HCT116 (cell line): Measurements from ENCODE around the gene ARL14. TPM values are rescaled to one million over a fixed set of nuclear protein-coding genes. Genes with fewer than 3 reads are reported as not detected.
A peak's percentile ranks its signal among the peaks of the same experiment; 100 is the strongest.

Experiments
- ATAC-seq: fragments of 200-7000 bp; cut with Tn5 transposase; 2 replicates; pipeline ENCODE4 v1.9.1; 2020; ENCODE audit warnings: mild to moderate bottlenecking, moderate library complexity
- BruUV-seq: library from RNA; stranded (reverse); fragments of 400-500 nt; replicated peaks from 2 replicates; lab custom pipeline; 2021; lab: Mats Ljungman, UMichigan
- CTCF ChIA-PET: fragments of 300-600 bp; sonication (Branson Sonifier 250); formaldehyde crosslinking; loops from one replicate; lab custom pipeline; 2021; ENCODE audit warnings: antibody characterized with exemption; lab: Charles Lee
- POLR2A ChIA-PET: fragments of 300-600, 350-600 bp; sonication (Branson Sonifier 250); formaldehyde crosslinking; loops from one replicate; lab custom pipeline; 2021; ENCODE audit warnings: antibody characterized with exemption; lab: Charles Lee
- RAD21 ChIA-PET, 2 experiments: fragments of 300-600 bp; sonication (Branson Sonifier 250); formaldehyde crosslinking; loops; one replicate each; lab custom pipeline; 2023; ENCODE audit warnings: low total read pairs in 2 of 2; ENCODE audit not compliant: uncharacterized antibody in 2 of 2, unreplicated experiment in 2 of 2, low non-redundant PET in 1 of 2; lab: Charles Lee
- DNase-seq: peaks from one replicate; pipeline ENCODE4 v3.0.0-alpha.2; 2010; ENCODE audit warnings: low read depth, low spot score
- H2AFZ ChIP-seq: fragments of 200-600 bp; shearing (Covaris generic), sonication (generic); 2 replicates; pipeline ENCODE4 v1.6.1; 2017; ENCODE audit warnings: low read depth, mixed run types, mixed read lengths, antibody characterized with exemption, low read length; ENCODE audit not compliant: poor library complexity, severe bottlenecking
- H3K27ac ChIP-seq: 2 replicates; pipeline ENCODE4 v1.5.1; 2012; ENCODE audit warnings: low read depth, low read length
- H3K27me3 ChIP-seq: fragments of 200-600 bp; sonication (generic); 2 replicates; pipeline ENCODE4 v1.6.1; 2016; ENCODE audit warnings: mixed run types, low read length, mixed read lengths; ENCODE audit not compliant: insufficient read depth
- H3K36me3 ChIP-seq, 2 experiments: fragments of 200-500 bp in 1 of 2; fragments of 200-600 bp in 1 of 2; sonication (Bioruptor generic) in 1 of 2; sonication (generic) in 1 of 2; 2 replicates each; pipeline versions ENCODE4 v1.5.1 to v1.6.1; 2014 to 2016; ENCODE audit warnings: low read length in 2 of 2, inconsistent platforms in 1 of 2, mixed read lengths in 1 of 2, mixed run types in 1 of 2; ENCODE audit not compliant: insufficient read depth in 2 of 2, control insufficient read depth in 1 of 2
- H3K4me1 ChIP-seq, 2 experiments: fragments of 200-600 bp in 1 of 2; sonication (generic) in 1 of 2; 2 replicates each; pipeline versions ENCODE4 v1.5.1 to v1.6.1; 2012 to 2017; ENCODE audit warnings: low read length in 2 of 2, inconsistent platforms in 1 of 2, mild to moderate bottlenecking in 1 of 2, mixed read lengths in 1 of 2, mixed run types in 1 of 2, moderate library complexity in 1 of 2; ENCODE audit not compliant: insufficient read depth in 2 of 2, control insufficient read depth in 1 of 2
- H3K4me2 ChIP-seq: fragments of 200-600 bp; sonication (generic); 2 replicates; pipeline ENCODE4 v1.6.1; 2017; ENCODE audit warnings: mixed run types, low read length, mixed read lengths
- H3K4me3 ChIP-seq, 2 experiments: fragments of 200-600 bp in 1 of 2; sonication (generic) in 1 of 2; replicated peaks in 1 of 2; 2 replicates each; pipeline ENCODE4 v1.5.1; 2011 to 2016; ENCODE audit warnings: low read length in 2 of 2, control low read depth in 1 of 2, low read depth in 1 of 2, mild to moderate bottlenecking in 1 of 2, mixed read lengths in 1 of 2, mixed run types in 1 of 2
- H3K79me2 ChIP-seq: fragments of 200-600 bp; sonication (generic); 2 replicates; pipeline ENCODE4 v1.6.1; 2017; ENCODE audit warnings: mild to moderate bottlenecking, mixed run types, low read length, moderate library complexity, mixed read lengths; ENCODE audit not compliant: insufficient read depth
- H3K9ac ChIP-seq: fragments of 200-600 bp; sonication (generic); 2 replicates; pipeline ENCODE4 v1.6.1; 2016; ENCODE audit warnings: low read length, mixed read lengths
- H3K9me2 ChIP-seq: fragments of 200-600 bp; sonication (generic), shearing (Covaris generic); 2 replicates; pipeline ENCODE4 v1.6.1; 2017; ENCODE audit warnings: mixed run types, mild to moderate bottlenecking, moderate library complexity; ENCODE audit not compliant: insufficient read depth
- H3K9me3 ChIP-seq, 2 experiments: fragments of 200-500 bp in 1 of 2; fragments of 200-600 bp in 1 of 2; sonication (Bioruptor generic) in 1 of 2; sonication (generic) in 1 of 2; 2 replicates each; pipeline ENCODE4 v1.6.1; 2014 to 2017; ENCODE audit warnings: low read length in 2 of 2, mixed read lengths in 2 of 2, inconsistent platforms in 1 of 2, low read depth in 1 of 2, mild to moderate bottlenecking in 1 of 2, mixed run types in 1 of 2, moderate library complexity in 1 of 2; ENCODE audit not compliant: control insufficient read depth in 1 of 2, insufficient read depth in 1 of 2
- H4K20me1 ChIP-seq: fragments of 200-600 bp; sonication (generic), shearing (Covaris generic); 2 replicates; pipeline ENCODE4 v1.6.1; 2017; ENCODE audit warnings: mixed run types, mild to moderate bottlenecking, moderate library complexity; ENCODE audit not compliant: insufficient read depth
- CEBPB ChIP-seq: IDR thresholded peaks from 2 replicates; pipeline ENCODE4 v1.6.1; 2012; ENCODE audit warnings: low read depth
- EZH2phosphoT487 ChIP-seq: fragments of 200-600 bp; IDR thresholded peaks from 2 replicates; pipeline ENCODE4 v1.6.1; 2018; ENCODE audit warnings: antibody characterized with exemption, borderline replicate concordance
- POLR2A ChIP-seq: IDR thresholded peaks from 2 replicates; pipeline ENCODE4 v1.7.0; 2011; ENCODE audit warnings: borderline replicate concordance; ENCODE audit not compliant: insufficient read depth, insufficient read length; ENCODE audit errors: extremely low read depth
- POLR2AphosphoS5 ChIP-seq: IDR thresholded peaks from 2 replicates; pipeline ENCODE4 v1.6.1; 2011; ENCODE audit warnings: mild to moderate bottlenecking, low read depth, low read length, moderate library complexity
- RAD21 ChIP-seq: IDR thresholded peaks from 2 replicates; pipeline ENCODE4 v1.6.1; 2012; ENCODE audit warnings: low read depth, mild to moderate bottlenecking
- REST ChIP-seq: IDR thresholded peaks from 2 replicates; pipeline ENCODE4 v1.6.1; 2012; ENCODE audit warnings: low read depth
- SIN3A ChIP-seq: IDR thresholded peaks from 2 replicates; pipeline ENCODE4 v1.6.1; 2012; ENCODE audit warnings: low read depth
- SP1 ChIP-seq: IDR thresholded peaks from 2 replicates; pipeline ENCODE4 v1.6.1; 2012; ENCODE audit warnings: low read depth
- TCF7L2 ChIP-seq: IDR thresholded peaks from 2 replicates; pipeline ENCODE4 v1.7.0; 2011; ENCODE audit warnings: borderline replicate concordance, inconsistent platforms; ENCODE audit not compliant: insufficient read depth, insufficient read length; ENCODE audit errors: extremely low read depth
- ZNF274 ChIP-seq: fragments of 200-500 bp; sonication (Bioruptor generic); IDR thresholded peaks from 2 replicates; pipeline ENCODE4 v1.6.1; 2014; ENCODE audit warnings: mild to moderate bottlenecking, low read depth, low read length, inconsistent platforms
- intact Hi-C: fragments of 100-400 bp; cut with micrococcal nuclease; formaldehyde crosslinking; loops from 2 replicates; pipeline ENCODE4 v1.10.0; 2022
- total RNA-seq: library from RNA; stranded (reverse); gene quantifications from one replicate; pipeline ENCODE4 v1.2.1, GENCODE V29; 2021; ENCODE audit not compliant: unreplicated experiment

Gene ARL14
- total RNA-seq, 1 experiment from 2014 or later = 0.42 TPM

- no peak for DNase-seq
- ChIA-PET POLR2A (no interaction called here), RAD21 (no interaction called here)
- H3K27ac ChIP-seq = no peak overlapping the region
- H3K4me3 ChIP-seq = no peak overlapping the region
- no TSS peak for BruUV-seq
- no peak overlapping the region for H3K9ac ChIP-seq
- no peaks in the 10 kb centered on the region for H3K9me2 ChIP-seq
- no peaks in the 10 kb centered on the region for H3K27me3 ChIP-seq
- peak overlapping the region; percentile 47 for H2AFZ ChIP-seq
- H3K36me3 ChIP-seq = no peaks in the 10 kb centered on the region
- peaks cover 31 to 36% of the 10 kb centered on the region in 2 experiments for H3K4me1 ChIP-seq
- intact Hi-C loops = no loop called here
- TF ChIP-seq POLR2A = no peak
- no peak for TF ChIP-seq RAD21
- TF ChIP-seq TCF7L2 = no peak
- TF ChIP-seq POLR2AphosphoS5 = no peak
- TF ChIP-seq SP1 = no peak
- no peak for TF ChIP-seq SIN3A
- TF ChIP-seq ZNF274 = no peak
- no peak for TF ChIP-seq EZH2phosphoT487
- no peak for TF ChIP-seq REST
- TF ChIP-seq CEBPB = no peak
- TF ChIP-seq, all 23 proteins: peak for 0
- no peaks in the 10 kb centered on the region for H4K20me1 ChIP-seq
- H3K9me3 ChIP-seq = no peaks in the 10 kb centered on the region
- ATAC-seq = no peak
- no peak overlapping the region for H3K4me2 ChIP-seq
- no peaks in the 10 kb centered on the region for H3K79me2 ChIP-seq
- CTCF ChIA-PET = no interaction called here
Measured at GRCh38 chr3:160671231-160671630, 5.7 kb upstream of the ARL14 start.
